Esophagus squamous epithelium (tissue), 4 donors: Measurements from ENCODE around the gene COX7A2L.

Experiments
- POLR2A ChIP-seq, 4 donors: fragments of 450-650 bp; IDR thresholded peaks; one replicate each; pipeline ENCODE4 v1.6.1; 2017; ENCODE audit warnings: antibody characterized with exemption in 4 of 4, mild to moderate bottlenecking in 4 of 4, moderate library complexity in 3 of 4
- TF ChIP-seq, protein P1 (sequence below), 6 experiments: fragments of 450-650 bp in 4 of 6; fragments of 200-600 bp in 2 of 6; sonication (generic) in 2 of 6; IDR thresholded peaks; one replicate each; pipeline ENCODE4 v1.5.1; 2016 to 2019; ENCODE audit warnings: antibody characterized with exemption in 6 of 6, mild to moderate bottlenecking in 4 of 6, moderate library complexity in 4 of 6

DNA sequence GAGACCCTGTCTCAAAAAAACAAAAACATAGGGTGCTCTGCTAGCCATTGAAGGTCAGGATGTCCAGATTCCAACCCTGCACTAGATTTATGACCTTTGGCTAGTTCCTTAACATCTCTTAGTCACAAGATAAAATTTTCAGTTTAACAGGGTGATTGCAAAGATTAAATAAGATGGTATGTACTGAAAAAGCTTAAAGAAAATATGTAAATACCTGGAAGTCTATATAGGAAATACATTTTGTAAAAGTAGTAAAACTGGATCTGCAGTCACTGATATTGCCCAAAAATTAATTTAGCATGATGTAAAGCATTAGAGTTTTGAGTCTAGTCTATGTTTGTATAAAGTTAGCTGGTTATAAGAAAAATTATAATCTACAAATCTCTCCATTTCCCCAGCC, 5.4 kb upstream of the COX7A2L start:
- TF ChIP-seq, protein P1, sequence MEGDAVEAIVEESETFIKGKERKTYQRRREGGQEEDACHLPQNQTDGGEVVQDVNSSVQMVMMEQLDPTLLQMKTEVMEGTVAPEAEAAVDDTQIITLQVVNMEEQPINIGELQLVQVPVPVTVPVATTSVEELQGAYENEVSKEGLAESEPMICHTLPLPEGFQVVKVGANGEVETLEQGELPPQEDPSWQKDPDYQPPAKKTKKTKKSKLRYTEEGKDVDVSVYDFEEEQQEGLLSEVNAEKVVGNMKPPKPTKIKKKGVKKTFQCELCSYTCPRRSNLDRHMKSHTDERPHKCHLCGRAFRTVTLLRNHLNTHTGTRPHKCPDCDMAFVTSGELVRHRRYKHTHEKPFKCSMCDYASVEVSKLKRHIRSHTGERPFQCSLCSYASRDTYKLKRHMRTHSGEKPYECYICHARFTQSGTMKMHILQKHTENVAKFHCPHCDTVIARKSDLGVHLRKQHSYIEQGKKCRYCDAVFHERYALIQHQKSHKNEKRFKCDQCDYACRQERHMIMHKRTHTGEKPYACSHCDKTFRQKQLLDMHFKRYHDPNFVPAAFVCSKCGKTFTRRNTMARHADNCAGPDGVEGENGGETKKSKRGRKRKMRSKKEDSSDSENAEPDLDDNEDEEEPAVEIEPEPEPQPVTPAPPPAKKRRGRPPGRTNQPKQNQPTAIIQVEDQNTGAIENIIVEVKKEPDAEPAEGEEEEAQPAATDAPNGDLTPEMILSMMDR (IDR thresholded peaks at IDR 0.05): no peak
- TF ChIP-seq POLR2A (IDR thresholded peaks at IDR 0.05): no peak
